Measurements from ENCODE around the gene PTPRR.

DNA sequence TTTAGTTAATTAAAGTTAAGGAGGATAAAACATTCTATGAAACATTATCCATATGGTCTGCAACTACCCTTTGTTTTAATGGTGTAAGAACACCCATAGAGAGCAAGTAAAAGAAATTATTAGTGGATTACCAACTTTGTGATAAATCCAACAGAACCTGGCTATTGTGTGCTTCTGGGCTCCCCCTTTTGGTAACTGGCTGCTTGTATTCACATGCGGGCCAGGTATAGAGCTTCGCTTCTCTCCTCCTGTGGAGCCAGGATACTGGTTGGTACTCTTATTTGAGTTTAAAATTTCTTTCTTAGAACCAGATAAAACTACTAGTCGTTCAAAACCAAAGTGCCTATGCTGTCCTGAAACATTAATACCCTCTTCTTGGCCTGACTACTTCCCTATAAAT, 81.0 kb downstream of the PTPRR start:
- TF ChIP-seq, protein P1, sequence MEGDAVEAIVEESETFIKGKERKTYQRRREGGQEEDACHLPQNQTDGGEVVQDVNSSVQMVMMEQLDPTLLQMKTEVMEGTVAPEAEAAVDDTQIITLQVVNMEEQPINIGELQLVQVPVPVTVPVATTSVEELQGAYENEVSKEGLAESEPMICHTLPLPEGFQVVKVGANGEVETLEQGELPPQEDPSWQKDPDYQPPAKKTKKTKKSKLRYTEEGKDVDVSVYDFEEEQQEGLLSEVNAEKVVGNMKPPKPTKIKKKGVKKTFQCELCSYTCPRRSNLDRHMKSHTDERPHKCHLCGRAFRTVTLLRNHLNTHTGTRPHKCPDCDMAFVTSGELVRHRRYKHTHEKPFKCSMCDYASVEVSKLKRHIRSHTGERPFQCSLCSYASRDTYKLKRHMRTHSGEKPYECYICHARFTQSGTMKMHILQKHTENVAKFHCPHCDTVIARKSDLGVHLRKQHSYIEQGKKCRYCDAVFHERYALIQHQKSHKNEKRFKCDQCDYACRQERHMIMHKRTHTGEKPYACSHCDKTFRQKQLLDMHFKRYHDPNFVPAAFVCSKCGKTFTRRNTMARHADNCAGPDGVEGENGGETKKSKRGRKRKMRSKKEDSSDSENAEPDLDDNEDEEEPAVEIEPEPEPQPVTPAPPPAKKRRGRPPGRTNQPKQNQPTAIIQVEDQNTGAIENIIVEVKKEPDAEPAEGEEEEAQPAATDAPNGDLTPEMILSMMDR (IDR thresholded peaks at IDR 0.05): no peak
- TF ChIP-seq POLR2AphosphoS5 (IDR thresholded peaks at IDR 0.05) (no peak), EP300 (IDR thresholded peaks at IDR 0.05) (no peak), POLR2A (IDR thresholded peaks at IDR 0.05) (no peak)
